Astrocyte (in vitro differentiated cells and primary cell): Measurements from ENCODE around the gene CHCHD6.

ENCODE experiments used
- EZH2 ChIP-seq: IDR thresholded peaks from 2 replicates; pipeline ENCODE4 v1.6.1; 2012; ENCODE audit warnings: mild to moderate bottlenecking, low read length, inconsistent platforms; ENCODE audit not compliant: insufficient read depth
- TF ChIP-seq, protein P1 (sequence below): IDR thresholded peaks from 2 replicates; pipeline ENCODE4 v1.5.1; 2011; ENCODE audit warnings: low read depth, mild to moderate bottlenecking, inconsistent platforms, low read length, moderate library complexity; ENCODE audit not compliant: insufficient read depth

DNA sequence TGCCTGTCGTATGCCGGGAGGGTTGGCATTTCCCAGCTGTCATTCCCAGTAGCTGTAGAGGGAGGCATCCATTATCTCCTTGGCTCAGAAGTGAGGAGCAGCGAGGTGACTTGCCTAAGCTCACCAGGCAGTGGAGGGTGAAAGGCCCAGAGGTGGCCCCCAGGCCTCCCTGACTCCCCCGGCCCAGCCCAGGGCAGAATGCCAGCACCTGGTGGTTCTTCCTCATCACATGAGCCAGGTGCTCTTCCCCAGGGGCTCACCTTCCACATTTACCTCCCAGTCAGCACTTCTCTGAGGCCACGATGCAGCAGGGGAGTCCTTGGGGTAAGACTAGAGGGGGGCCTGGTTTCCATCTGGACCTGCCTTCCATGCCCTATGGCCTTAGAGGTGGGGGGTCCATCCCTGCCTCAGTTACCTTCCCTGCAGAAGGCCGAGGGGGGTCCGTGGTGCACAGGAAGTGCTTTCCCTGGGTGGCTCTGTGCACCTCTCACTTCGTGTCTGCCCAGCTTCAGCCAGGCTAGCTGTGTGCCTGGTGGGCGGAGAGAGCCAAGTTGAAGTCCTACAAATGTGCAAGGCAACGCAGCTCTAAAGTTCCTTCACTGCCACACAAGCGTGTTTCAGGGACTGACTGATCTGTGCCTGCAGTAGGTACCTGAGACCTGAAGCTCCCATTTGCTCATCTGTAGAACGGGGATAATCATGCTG lies 208.6 kb downstream of the CHCHD6 start:
- TF ChIP-seq, protein P1, sequence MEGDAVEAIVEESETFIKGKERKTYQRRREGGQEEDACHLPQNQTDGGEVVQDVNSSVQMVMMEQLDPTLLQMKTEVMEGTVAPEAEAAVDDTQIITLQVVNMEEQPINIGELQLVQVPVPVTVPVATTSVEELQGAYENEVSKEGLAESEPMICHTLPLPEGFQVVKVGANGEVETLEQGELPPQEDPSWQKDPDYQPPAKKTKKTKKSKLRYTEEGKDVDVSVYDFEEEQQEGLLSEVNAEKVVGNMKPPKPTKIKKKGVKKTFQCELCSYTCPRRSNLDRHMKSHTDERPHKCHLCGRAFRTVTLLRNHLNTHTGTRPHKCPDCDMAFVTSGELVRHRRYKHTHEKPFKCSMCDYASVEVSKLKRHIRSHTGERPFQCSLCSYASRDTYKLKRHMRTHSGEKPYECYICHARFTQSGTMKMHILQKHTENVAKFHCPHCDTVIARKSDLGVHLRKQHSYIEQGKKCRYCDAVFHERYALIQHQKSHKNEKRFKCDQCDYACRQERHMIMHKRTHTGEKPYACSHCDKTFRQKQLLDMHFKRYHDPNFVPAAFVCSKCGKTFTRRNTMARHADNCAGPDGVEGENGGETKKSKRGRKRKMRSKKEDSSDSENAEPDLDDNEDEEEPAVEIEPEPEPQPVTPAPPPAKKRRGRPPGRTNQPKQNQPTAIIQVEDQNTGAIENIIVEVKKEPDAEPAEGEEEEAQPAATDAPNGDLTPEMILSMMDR, result no peak
- TF ChIP-seq EZH2, result no peak
